ENCODE results near the gene SHISAL1. TPM values are rescaled to one million over a fixed set of nuclear protein-coding genes. Genes with fewer than 3 reads are reported as not detected.
A peak's percentile ranks its signal among the peaks of the same experiment; 100 is the strongest.

The SHISAL1 gene
- total RNA-seq, 1 donor from 2014 or later: 7.5 TPM

GRCh38 chr22:44256556-44257485 lies 55.9 kb downstream of the SHISAL1 start:
- DNase-seq (ENCODE audit: low spot score): no peak
- H3K27me3 Mint-ChIP-seq (ENCODE audit: low read depth): peaks cover 21% of the 10 kb centered on the region
- H3K4me1 Mint-ChIP-seq (ENCODE audit: low read depth): no peaks in the 10 kb centered on the region
- peaks cover 9% of the 10 kb centered on the region for H3K36me3 Mint-ChIP-seq (ENCODE audit: low read depth)
- H3K9me3 Mint-ChIP-seq (ENCODE audit: low read depth): no peaks in the 10 kb centered on the region
- no peak overlapping the region for H3K4me3 Mint-ChIP-seq (ENCODE audit: unreplicated experiment)
- H3K27ac Mint-ChIP-seq (ENCODE audit: unreplicated experiment): no peak overlapping the region
- TF ChIP-seq CTCF (IDR thresholded peaks at IDR 0.05): no peak

GRCh38 chr22:44256085-44256484 lies 56.7 kb downstream of the SHISAL1 start:
- H3K27me3 Mint-ChIP-seq (ENCODE audit: low read depth): peaks cover 21% of the 10 kb centered on the region
- H3K4me1 Mint-ChIP-seq (ENCODE audit: low read depth): no peaks in the 10 kb centered on the region
- no peak for TF ChIP-seq CTCF (IDR thresholded peaks at IDR 0.05)
- peaks cover under 1% of the 10 kb centered on the region for H3K9me3 Mint-ChIP-seq (ENCODE audit: low read depth)
- H3K4me3 Mint-ChIP-seq (ENCODE audit: unreplicated experiment): no peak overlapping the region
- H3K27ac Mint-ChIP-seq (ENCODE audit: unreplicated experiment): no peak overlapping the region
- H3K36me3 Mint-ChIP-seq (ENCODE audit: low read depth): peaks cover 9% of the 10 kb centered on the region
- no peak for DNase-seq (ENCODE audit: low spot score)

DNA sequence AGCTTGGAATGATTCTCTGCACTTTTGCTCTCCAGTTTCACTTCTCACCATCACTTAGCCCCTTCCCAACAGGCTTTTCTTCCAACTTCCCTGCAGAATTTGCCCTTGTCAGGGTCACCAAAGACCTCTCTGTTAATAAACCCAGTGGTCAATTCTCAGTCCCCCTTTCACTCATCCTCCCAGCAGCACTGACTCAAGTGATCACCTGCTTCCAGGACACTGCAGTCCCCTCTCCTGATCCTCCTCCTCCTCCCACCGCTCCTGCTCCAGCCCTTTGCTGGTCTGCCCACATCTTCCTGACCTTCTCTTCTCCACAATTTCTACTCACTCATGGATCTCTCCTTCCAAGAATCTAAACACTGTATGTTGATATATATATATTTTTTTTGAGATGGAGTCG lies 57.9 kb downstream of the SHISAL1 start:
- H3K4me3 Mint-ChIP-seq (ENCODE audit: unreplicated experiment): no peak overlapping the region
- peaks cover 21% of the 10 kb centered on the region for H3K27me3 Mint-ChIP-seq (ENCODE audit: low read depth)
- H3K36me3 Mint-ChIP-seq (ENCODE audit: low read depth): peaks cover 14% of the 10 kb centered on the region
- no peak for DNase-seq (ENCODE audit: low spot score)
- H3K9me3 Mint-ChIP-seq (ENCODE audit: low read depth): peaks cover 13% of the 10 kb centered on the region
- no peaks in the 10 kb centered on the region for H3K4me1 Mint-ChIP-seq (ENCODE audit: low read depth)
- H3K27ac Mint-ChIP-seq (ENCODE audit: unreplicated experiment): no peak overlapping the region
- no peak for TF ChIP-seq CTCF (IDR thresholded peaks at IDR 0.05)

DNA sequence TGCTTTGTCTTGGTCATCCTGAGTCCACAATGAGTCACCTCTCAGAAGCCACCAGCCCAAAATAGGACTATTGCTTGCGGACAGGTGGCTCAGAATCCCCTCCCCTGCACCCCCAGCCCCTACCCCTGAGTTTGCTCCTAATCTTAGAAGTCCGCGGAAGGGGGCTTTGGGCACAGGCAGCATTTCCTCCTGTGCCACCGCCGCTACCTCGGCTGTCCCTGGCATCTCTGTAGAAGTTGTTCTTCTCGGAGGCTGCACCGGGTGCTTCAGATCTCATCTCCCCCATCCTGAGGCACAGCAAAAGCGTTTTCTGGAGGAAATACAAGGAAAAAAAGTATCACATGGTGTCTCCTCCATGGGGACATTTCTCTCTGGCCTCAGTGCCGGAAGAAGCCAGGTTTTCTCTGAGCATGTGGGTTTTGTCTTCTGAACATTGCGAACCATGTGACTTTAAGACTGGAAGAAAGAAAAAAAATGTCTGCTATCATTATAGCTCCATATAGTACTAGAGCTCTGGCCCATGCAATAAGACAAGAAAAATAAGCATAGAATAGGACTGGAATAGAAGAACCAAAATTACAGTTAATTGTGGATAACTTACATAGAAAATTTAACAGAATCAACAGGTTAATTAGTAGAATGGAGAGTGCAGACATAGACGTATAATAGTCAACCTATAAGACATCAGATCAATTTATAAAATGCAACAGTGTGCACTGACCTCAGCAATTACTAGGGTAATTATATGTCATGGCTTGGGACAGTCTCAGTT lies 63.2 kb downstream of the SHISAL1 start:
- H3K27me3 Mint-ChIP-seq (ENCODE audit: low read depth): peaks cover 11% of the 10 kb centered on the region
- peaks cover 17% of the 10 kb centered on the region for H3K9me3 Mint-ChIP-seq (ENCODE audit: low read depth)
- H3K4me3 Mint-ChIP-seq (ENCODE audit: unreplicated experiment): no peak overlapping the region
- no peak overlapping the region for H3K27ac Mint-ChIP-seq (ENCODE audit: unreplicated experiment)
- no peaks in the 10 kb centered on the region for H3K4me1 Mint-ChIP-seq (ENCODE audit: low read depth)
- H3K36me3 Mint-ChIP-seq (ENCODE audit: low read depth): peaks cover 28% of the 10 kb centered on the region
- DNase-seq (ENCODE audit: low spot score): peak; percentile 52
- no peak for TF ChIP-seq CTCF (IDR thresholded peaks at IDR 0.05)

GRCh38 chr22:44248926-44249325 lies 63.8 kb downstream of the SHISAL1 start:
- H3K27me3 Mint-ChIP-seq (ENCODE audit: low read depth): peaks cover 15% of the 10 kb centered on the region
- no peak overlapping the region for H3K27ac Mint-ChIP-seq (ENCODE audit: unreplicated experiment)
- peak; percentile 33 for DNase-seq (ENCODE audit: low spot score)
- H3K4me3 Mint-ChIP-seq (ENCODE audit: unreplicated experiment): no peak overlapping the region
- no peaks in the 10 kb centered on the region for H3K4me1 Mint-ChIP-seq (ENCODE audit: low read depth)
- TF ChIP-seq CTCF (IDR thresholded peaks at IDR 0.05): no peak
- peaks cover 17% of the 10 kb centered on the region for H3K9me3 Mint-ChIP-seq (ENCODE audit: low read depth)
- H3K36me3 Mint-ChIP-seq (ENCODE audit: low read depth): peaks cover 28% of the 10 kb centered on the region
